ENCODE measurements around the gene SHLD1.

DNA sequence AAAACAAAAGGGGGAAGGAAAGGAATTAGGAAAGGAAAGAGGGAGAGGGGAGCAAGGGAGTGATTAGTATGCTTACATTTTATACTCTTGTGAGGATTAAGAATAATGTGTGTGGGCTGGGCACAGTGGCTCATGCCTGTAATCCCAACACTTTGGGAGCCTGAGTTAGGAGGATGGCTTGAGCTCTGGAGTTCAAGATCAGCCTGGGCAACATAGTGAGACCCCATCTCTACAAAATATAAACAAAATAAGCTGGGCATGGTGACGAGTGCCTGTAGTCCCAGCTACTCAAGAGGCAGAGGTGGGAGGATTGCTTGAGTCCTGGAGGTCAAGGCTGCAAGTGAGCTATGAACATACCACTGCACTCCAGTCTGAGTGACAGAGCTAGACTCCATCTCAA lies 47.0 kb downstream of the SHLD1 start:
- TF ChIP-seq, protein P1, sequence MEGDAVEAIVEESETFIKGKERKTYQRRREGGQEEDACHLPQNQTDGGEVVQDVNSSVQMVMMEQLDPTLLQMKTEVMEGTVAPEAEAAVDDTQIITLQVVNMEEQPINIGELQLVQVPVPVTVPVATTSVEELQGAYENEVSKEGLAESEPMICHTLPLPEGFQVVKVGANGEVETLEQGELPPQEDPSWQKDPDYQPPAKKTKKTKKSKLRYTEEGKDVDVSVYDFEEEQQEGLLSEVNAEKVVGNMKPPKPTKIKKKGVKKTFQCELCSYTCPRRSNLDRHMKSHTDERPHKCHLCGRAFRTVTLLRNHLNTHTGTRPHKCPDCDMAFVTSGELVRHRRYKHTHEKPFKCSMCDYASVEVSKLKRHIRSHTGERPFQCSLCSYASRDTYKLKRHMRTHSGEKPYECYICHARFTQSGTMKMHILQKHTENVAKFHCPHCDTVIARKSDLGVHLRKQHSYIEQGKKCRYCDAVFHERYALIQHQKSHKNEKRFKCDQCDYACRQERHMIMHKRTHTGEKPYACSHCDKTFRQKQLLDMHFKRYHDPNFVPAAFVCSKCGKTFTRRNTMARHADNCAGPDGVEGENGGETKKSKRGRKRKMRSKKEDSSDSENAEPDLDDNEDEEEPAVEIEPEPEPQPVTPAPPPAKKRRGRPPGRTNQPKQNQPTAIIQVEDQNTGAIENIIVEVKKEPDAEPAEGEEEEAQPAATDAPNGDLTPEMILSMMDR (conservative IDR thresholded peaks at IDR 0.05) = no peak
- no peak for TF ChIP-seq EZH2 (IDR thresholded peaks at IDR 0.05; ENCODE audit: low read depth)

Data from PC-9 (cell line).